ENCODE results near the gene ZNF280D. TPM values are rescaled to one million over a fixed set of nuclear protein-coding genes. Genes with fewer than 3 reads are reported as not detected.

Gene ZNF280D
- total RNA-seq, 1 experiment from 2014 or later, result 25.3 TPM

GRCh38 chr15:56732135-56732885, 999 bp downstream of the ZNF280D start (continued):
- no peak for TF ChIP-seq POLR2A (IDR thresholded peaks at IDR 0.05; ENCODE audit: borderline replicate concordance, extremely low read depth, insufficient read depth, insufficient read length)
- no peak for TF ChIP-seq ZNF274 (IDR thresholded peaks at IDR 0.05; ENCODE audit: low read depth, low read length)

GRCh38 chr15:56731548-56731947, 1.8 kb downstream of the ZNF280D start:
- RAD21 ChIA-PET (ENCODE audit: low non-redundant PET in 1 of 2, low total read pairs in 2 of 2, uncharacterized antibody in 2 of 2, unreplicated experiment in 2 of 2), result no interaction called here
- peaks cover 7 to 16% of the 10 kb centered on the region in 2 experiments for H3K4me1 ChIP-seq (ENCODE audit: control insufficient read depth in 1 of 2, insufficient read depth in 2 of 2, low read length in 2 of 2)
- no peaks in the 10 kb centered on the region for H3K9me3 ChIP-seq (ENCODE audit: control insufficient read depth in 1 of 2, insufficient read depth in 1 of 2, low read depth in 1 of 2, low read length in 2 of 2)
- no TSS peak for BruUV-seq (replicated peaks)
- TF ChIP-seq REST (IDR thresholded peaks at IDR 0.05; ENCODE audit: low read depth) (no peak), ZBTB33 (IDR thresholded peaks at IDR 0.05; ENCODE audit: extremely low read depth, insufficient replicate concordance, low read length) (no peak), FOSL1 (IDR thresholded peaks at IDR 0.05; ENCODE audit: low read depth) (no peak)
- DNase-seq (ENCODE audit: low read depth, low spot score) (no peak), ATAC-seq (no peak)
- H3K9me2 ChIP-seq (ENCODE audit: insufficient read depth), result no peaks in the 10 kb centered on the region
- H3K4me3 ChIP-seq (replicated peaks in 1 of 2; ENCODE audit: low read depth in 1 of 2, low read length in 2 of 2), result peak overlapping the region in 1 of 2 experiments; percentile 77; a peak in 2 of 4 replicates
- 0 out of 2 replicates have a peak overlapping the region, but pooled peaks have one; percentile 85 for H3K9ac ChIP-seq (ENCODE audit: low read length)
- H2AFZ ChIP-seq (ENCODE audit: low read depth, low read length, poor library complexity, severe bottlenecking), result no peak overlapping the region
- H3K4me2 ChIP-seq (ENCODE audit: low read length), result peak overlapping the region; percentile 78
- H4K20me1 ChIP-seq (ENCODE audit: insufficient read depth), result no peaks in the 10 kb centered on the region
- no peaks in the 10 kb centered on the region for H3K27me3 ChIP-seq (ENCODE audit: insufficient read depth, low read length)
- intact Hi-C loops (cut with micrococcal nuclease), result no loop called here
- H3K36me3 ChIP-seq (ENCODE audit: control insufficient read depth in 1 of 2, insufficient read depth in 2 of 2, low read length in 2 of 2), result no peaks in the 10 kb centered on the region
- peaks cover 55% of the 10 kb centered on the region for H3K79me2 ChIP-seq (ENCODE audit: insufficient read depth, low read length)
- POLR2A ChIA-PET, result no interaction called here
- CTCF ChIA-PET, result no interaction called here
- H3K27ac ChIP-seq (ENCODE audit: low read depth, low read length), result peak overlapping the region; percentile 82; the same call in 1 of the 2 replicates
